Measurements from ENCODE around the gene NOTCH1.
A peak's percentile ranks its signal among the peaks of the same experiment; 100 is the strongest.

Gene NOTCH1

DNA sequence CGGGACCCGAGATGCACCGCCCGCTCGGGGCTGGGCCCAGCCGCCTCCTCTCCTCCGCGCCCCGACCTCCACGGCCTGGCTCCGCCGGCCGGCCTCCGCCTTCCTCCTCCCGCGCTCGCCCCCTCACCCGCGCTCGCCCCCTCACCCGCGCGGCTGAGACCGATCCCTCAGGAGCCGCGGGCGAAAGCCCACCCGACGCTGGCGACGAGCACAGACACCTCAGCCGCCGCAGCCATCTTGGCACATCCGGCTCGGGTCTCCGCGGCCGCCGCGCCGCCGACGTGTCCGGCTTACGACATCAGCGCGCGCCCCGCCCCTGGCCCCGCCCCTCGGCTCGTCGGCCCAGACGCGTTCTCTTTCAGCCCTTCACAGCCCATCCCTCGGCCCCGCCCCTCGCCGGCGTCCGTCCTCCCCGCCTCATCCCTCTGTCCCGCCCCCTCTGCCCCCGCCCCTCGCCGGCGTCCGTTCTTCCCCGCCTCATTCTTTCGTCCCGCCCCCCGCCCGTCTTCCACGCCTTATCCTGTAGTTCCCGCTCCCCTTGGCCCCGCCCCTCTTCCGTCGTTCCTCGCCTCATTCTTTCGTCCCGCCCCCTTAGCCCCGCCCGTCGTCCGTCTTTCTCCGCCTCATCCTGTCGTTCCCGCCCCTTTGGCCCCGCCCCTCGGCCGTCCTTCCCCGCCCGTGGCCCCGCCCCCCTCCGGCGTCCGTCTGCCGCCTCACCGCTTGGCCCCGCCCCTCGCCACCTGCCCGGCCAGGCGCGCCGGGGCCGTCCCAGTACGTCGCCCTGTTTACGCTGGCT lies 62.9 kb downstream of the NOTCH1 start, which contains the start of gene SEC16A:
Gene SEC16A (minus strand): TSS at position 248 of the 796 bp plus-strand sequence. CDS start 5,425 bp downstream, outside the sequence.
- DNase-seq, result peak; percentile 100

DNA sequence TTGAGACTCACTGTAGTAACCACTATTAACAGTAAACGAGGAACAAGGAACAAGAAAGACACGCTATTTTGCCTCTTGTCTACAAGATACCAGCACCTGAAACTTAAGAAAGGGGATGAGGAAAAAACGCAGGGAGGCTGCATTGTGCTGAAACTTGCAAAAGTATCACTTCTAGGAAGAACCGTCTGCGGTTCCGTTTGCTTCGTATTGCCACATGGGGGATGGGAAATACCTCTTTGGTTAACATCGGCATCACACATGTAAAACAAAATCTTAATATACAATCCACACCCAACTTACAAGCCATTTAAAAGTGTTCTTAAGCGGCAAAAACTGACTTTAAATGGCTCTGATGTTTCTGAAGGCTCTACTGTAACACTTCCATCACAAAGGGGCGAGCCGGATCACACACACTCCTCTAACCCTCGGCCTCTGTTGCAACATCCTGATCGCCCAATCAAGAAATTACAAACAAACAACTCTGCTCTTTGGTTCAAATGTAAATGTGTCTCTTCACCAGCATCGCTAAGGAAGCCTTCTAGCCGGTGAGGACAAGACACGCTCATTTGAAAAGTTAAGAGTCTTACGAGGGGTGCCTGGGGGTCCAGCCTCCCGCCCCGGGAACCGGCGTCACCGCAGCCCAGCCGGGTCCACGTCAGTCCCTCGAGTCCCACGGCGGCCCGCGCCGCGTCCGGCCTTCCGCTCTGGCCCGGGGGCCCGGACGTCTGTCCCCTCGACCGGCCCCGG lies 63.6 kb downstream of the NOTCH1 start:
- peak; percentile 15 for DNase-seq

DNA sequence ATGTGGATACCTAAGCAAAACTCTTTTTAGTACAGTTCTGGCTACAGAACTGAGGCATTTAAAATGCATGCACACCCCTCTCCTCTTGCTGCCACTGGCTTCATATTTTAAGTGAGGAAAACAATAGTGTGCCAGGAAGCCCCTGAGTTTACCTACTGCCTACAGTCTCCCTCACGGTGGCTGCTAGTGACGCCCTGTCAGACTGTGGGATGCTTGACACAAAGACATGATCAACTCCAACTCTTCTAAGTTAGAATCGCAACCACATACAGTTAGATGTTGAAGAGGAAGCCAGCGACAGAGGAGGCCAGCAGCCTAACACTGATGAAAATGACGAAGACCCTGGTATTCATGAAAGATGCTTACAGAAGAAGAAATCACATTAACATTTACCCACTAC lies 64.3 kb downstream of the NOTCH1 start:
- no peak for DNase-seq

DNA sequence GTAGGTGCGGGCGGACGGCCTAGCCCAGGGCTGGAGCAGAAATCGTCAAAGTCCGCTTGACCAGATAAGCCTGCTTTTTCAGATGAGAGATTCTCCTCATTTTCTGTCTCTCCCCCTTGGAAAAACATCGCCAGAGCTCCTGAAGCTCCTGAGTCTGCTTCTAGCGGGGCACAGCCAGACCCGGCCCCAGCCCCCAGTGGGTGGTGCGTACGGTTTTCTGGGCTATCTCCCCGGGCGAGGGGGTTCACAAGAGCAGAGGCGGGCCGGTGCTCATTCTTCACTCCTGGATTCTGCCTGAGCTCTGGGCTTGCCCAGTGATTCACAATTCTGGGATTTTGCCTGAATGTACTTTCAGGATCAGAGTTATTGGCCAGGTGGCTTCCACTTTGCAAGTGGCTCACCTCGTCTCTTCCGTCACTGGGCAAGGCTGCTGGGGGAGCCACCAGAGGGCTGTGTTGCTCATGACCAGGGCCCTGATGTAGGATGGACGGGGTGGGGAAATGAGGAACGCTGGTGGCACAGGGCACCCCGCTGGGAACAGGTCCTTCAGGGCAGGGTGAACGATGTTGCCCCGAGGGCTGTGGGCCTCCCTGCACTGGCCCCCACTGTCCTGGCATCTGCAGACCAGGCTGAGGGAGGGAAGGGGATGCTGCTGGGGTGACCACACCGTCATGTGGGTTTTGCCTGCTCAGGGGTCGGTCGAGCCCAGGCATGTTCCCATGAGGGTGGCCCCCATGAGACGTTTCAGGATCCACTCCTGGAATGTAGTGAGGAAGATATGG lies 69.3 kb downstream of the NOTCH1 start:
- DNase-seq, result no peak

DNA sequence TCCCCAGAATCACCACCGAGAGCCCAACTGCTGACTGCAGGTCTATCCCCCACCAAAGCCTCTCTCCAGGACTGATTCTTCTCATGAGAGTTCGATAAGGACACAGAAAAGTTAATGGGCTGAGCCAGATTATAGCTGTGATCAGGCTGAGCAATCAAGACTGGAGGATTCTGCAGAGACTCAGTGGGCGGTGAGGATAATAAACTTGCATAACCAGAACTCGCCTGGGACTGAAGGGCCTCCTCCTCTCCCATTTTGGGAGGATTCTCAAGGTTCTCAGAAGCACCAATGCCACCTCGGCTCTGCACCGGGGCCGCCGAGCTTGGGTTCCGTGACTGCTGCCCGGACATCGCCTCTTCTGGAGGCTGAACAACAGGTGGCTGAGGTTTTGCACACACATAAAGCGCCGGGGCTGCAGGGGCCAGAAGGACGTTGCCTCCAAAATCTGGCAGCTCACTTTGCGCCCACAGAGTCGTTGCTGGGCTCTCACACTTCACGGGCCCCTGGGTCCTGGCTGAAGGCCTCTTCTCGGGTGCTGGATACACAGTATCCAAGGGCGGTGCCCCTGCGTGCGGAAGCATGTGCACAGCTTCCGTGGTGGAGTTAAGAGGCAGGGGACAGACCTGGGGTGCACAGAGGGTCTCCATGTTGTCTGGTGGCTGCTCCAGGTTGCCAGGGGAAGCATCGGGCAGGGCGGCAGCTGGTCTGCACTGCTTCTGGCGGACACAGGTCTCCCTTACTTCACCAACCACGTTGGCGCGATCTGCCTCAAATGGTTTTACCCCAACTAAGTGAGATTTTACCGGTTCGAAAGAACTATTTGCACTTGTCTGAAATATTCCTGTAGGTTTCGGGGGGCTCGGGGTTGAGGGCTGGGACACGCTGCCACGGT lies 70.6 kb downstream of the NOTCH1 start:
- no peak for DNase-seq

DNA sequence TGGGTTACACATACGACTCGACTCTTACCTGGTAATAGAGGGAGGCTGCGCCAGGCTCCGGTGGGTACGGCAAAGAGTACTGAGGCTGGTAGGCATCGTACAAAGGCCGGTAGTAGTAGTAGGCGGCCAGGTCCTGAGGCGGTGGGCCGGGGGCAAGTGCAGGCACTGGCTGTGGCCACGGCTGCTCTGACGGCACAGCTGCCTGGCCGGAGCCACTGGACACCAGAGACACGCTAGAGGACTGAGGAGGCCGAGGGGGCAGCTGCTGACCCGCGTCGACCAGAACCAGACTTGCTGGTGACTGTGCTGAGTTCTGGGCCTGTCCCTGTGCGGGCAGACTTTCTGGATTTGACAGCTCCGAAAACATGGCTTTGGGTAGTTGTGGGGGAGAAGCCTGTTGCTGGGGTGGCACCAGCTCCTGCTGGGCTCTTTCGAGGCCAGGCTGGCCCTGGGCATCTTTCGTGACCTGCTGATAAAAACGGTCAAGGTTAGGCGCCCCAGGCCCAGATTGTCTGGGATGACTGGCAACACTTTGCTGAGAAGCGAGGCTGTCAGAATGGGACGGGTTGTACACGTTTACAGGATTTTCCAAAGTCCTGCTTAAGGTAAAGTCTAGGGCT lies 71.7 kb downstream of the NOTCH1 start:
- DNase-seq, result no peak

DNA sequence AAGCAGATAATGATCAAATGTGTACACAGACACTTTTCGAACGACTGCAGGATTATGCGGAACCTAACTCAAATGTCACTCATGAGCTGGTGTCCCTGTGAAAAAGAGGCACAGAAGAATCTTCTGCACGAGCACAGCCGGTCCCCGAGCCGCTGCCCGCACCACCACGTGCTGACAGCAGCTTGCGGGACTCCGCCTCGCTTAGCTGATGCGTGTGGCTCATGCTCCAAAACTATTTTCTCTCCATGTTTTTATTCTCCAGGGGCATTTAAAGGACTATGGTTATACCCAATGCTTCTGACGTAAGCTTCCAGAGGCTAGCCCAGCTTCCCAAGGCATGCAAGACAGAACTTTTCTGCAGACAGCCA lies 72.5 kb downstream of the NOTCH1 start:
- no peak for DNase-seq

DNA sequence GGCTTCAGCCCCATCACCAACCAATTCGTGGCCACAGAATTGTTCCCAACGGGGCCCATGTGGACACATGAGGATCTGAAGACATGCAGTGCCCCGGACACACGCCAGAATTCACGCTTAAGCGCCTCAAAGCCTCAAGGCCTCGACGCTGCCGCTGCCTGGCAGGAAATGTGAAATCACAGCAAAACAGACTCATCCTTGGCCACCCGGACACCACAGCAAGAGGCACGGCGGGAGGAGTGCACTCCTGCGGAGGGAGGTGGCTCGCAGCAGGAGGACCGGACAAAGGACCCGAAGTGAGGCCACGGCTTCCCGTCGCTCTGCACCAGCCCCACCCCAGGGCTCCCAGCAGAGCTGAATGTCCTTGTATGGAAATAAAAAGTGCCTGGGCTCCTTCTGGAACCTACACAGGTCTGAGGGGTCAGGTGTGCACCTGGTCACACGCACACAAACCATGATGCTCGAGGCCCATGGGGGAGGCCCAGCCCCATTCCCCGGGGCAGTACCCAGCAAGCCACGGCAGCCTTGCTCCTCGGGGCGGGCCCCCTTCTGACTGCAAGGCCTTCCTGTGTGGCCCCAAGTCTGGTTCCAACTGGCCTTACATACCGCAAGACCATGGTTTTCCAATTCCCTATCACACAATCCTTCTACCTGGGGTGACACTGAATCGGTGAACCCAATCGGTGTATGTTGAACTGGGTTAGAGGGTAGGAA lies 73.1 kb downstream of the NOTCH1 start:
- no peak for DNase-seq

DNA sequence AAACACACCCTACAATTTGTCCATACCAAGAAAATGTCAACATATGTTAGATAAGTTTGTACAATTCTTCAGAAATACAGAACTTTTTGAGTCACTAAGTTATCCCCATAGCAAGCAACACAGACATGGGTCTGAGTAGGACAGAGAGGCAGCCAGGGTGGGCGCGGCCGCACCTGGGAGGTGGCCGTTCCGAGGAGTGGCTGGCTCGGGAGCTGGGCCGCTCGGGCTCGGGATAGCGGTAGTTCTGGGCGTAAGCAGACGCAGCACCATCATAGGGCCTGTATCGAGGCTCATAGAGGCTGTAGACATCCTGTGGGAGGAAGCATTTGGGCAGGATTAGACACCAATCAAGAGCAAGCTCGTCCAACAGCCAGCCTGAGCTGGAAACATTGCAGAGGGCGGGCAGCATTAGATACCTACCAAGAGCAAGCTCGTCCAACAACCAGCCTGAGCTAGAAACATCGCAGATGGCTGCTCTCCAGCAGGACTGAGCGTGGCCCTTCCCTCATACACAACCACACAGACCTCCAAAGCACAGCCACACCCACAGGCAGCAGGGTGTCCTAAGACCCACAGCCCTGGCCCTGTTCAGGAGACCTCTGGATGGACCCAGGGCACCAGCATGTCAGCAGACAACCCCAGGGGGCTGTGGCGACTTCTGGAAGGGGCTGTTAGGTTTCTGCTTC lies 73.9 kb downstream of the NOTCH1 start:
- no peak for DNase-seq

DNA sequence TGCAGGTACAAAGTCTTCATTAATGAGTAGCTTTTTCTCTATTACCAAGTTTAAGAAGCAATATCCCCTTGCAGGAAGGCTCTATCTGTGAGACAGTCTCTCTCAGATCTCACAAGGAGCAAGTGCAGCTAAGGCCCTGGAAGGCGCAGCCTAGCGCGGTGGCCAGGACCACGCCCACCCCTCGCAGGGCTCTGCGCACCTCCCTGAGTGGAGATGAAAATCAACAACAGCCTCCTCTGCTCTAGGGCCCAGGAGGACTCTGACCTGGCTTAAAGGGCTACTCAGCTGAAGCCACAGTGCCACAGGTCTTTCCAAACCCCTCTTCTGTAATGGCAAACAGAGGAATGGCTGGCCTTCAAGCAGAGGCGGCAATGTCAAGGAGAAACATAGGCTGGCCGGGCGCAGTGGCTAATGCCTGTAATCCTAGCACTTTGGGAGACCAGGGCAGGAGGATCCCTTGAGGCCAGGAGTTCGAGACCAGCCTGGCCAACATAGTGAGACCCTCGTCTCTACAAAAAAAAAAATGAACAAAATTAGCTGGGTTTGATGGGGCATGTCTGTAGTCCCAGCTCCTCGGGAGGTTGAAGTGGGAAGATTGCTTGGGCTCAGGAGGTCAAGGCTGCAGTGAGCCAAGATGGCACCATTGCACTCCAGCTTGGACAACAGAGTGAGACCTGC lies 74.9 kb downstream of the NOTCH1 start:
- DNase-seq, result no peak

DNA sequence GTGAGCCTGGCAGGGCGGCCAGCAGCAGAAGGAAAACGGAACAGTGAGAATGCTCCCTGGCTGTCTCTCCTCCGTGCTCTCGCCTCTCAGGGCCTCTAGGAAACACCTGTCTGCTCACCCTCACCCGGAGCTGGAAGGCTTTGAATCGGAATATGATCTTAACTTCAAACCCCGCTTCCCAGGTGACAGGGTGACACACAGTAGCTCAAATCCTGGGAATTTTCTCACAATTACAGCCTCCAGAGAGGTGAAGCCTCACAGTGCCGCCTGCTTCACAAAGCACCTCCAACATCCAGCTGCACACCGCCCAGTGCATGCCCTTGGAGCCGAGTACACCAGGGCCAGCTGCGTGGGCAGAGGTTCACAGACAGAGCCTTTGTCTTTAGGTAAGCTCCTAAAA lies 75.5 kb downstream of the NOTCH1 start:
- no peak for DNase-seq

DNA sequence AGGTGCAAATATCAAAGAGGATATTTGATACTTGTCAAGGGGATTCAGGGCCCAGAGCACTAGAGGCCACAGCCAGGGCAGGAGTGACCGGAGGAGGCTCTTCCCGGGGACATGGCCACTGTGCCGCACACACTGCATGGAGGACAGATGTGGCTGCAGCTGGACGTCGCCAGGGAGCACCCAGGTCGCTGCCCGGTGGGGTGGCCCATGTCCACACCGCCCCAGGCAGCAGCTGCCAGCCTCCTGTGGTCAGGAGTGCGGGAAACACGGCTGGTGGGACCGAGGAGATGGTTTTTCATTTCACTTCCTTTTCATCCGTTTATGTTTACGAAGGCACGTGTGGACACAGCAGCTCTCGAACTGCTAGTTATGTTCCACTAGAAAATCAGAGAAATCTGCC lies 78.1 kb downstream of the NOTCH1 start:
- no peak for DNase-seq

DNA sequence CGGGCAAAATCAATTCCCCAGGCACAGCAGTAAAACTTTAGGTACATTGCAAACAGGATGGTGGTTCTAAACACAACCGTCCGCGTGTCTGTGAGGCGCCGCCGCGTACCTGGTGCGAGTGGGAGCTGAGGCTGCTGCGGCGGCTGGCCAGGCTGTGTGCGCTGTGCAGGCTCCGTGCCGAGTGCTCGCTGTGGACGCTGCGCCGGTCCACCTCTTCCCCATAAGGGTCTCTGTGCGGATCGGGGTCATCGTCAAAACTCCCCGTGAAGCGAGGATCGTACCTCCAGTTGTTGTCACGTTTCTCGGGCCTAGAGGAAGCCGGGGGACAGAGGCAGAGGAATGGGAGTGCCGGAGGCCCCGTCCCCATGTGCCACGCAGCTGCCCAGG lies 79.7 kb downstream of the NOTCH1 start:
- no peak for DNase-seq

DNA sequence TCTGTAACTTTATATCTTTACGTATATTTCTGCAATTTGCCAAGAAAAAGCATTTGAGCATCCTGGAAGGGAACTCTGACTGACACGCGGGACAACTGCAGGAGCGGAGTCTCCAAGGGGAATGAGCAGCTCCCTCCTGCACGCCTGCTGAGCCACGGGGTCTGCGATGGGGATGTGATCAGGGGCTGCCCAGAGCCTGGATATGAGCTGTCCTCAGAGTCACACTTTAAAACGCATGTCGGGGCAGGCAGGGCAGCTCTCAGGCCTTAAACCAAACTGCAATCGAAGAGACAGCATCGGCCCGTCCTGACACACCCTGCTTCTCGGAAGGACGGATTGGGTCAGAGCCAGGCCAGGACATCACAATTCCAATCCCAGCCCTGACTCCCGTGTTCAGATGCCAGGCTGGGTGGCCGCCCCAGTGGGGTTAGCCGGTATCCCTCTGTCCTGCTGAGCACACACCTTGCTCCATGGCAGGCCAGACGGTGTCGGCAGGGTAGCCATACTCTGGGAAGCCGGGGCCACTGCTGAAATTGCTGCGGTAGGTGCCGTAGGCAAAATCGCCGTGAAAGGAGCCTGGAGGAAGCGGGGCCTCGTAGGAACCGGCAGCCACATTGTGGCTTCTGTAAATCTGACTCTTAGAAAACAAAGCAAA lies 80.2 kb downstream of the NOTCH1 start:
- no peak for DNase-seq

DNA sequence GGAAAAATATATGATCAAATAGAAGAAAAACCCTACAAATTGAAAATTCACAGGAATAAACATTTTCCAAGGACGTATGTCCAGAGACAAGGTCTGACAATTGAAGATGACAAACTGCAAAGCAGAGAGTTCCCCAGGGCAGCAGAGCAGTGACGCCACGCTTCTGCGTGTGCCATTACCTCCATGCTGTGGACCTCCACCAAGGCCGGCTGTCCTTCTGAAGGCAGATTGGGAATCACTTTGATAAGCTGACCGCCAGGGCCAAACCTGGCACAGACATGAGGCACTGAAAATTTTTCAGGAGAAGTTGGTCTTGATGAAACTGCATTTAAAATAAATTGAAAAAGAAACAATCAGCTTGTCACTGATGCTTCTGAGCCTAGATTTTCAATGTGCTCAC lies 81.6 kb downstream of the NOTCH1 start:
- DNase-seq, result no peak

DNA sequence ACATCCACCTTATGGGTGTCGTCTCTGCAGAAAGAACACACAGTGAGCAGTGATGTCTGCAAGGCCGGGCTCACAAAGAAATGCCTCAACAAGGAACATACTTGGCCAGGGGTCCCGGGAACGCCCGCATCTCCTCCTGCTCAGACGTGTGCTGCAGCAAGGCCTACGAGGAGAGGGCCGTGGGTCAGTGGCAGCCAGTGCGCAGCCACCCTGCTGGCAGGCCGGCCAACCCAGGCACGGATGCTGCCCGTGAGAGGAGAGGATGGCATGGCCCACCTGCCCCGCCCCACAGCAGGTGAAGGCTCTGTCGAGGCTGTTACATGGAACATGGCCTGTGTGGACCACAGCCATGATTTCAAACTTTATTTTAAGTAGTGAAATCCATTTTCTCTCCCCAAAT lies 82.3 kb downstream of the NOTCH1 start:
- no peak for DNase-seq

DNA sequence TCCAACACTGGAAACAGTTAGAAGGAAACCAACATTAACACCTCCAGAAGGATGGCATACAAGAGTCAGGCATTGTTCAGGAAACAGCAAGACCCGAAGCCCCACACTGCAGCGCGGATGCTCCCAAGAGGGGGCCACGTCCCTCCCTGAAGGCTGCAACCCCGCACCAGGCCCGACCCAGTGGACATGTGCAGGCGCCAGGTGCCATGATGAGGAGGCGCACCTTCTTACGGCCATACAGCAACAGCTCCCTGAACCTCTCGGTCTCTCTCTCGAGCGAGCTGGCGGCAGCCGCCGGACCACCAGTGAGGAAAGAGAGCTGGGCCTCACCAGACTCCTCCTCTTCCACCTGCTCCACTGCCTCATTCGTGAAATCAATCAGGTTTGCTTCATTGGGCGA lies 83.2 kb downstream of the NOTCH1 start:
- DNase-seq, result no peak

DNA sequence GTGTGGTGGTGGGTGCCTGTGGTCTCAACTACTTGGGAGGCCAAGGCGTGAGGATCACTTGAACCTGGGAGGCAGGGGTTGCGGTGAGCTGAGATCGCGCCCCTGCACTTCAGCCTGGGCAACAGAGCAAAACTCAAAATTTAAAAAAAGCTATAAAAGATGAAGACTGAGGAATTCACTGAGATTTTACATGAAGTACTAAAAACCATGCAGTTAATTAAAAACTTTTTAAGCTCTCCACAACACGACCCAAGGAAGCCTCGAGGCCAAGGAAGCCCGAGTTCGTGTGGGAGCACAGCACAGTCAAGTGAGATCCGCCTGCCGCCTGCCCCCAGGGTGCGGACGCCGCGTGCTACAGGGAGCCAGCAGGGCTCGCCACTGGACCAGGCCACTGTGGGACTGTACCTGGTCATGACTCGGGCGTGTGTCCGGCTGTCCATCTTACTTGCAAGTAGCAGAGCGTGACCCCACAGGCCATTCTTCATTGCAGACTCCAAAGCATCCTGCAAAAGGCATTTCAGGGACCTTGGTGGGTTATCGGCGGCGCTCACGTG lies 85.0 kb downstream of the NOTCH1 start:
- no peak for DNase-seq

DNA sequence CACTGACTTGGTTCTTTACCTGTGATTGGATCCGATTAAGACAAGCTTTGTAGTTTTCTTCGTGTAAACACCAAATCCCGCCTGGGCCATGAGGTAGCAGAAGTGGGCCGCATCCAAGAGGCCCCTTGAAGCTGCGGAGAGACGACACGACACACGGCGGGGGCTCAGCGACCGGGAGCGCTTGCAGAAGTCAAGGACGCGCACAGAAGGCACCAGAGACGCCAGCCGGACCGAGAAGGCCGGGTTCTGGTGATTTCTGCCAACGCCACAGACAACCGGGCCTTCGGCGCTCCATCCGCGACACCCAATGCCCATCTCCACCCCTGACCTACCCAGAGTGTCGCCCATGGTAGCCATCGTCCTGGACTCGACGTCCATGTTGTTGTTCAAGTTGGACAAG lies 86.4 kb downstream of the NOTCH1 start:
- no peak for DNase-seq

Data from activated gamma-delta T cell treated with Interleukin-2 at 50 U/mL for 16 hours (primary cell).